KBM-7 (cell line): ENCODE measurements around the gene C2orf81.
"Not testable (repeated sequence)": the region's sequence is repeated elsewhere in the genome, so short reads cannot be mapped to it uniquely, and the experiment has no call there.

Source experiments
- DNase-seq: peaks from one replicate; pipeline ENCODE4 v3.0.0-alpha.2; 2015
- in situ Hi-C: fragments of 300-500 bp; cut with MboI; formaldehyde crosslinking; loops from 2 replicates; pipeline ENCODE4 v1.14.3; 2020; ENCODE audit warnings: low sequenced_read_pairs, low pct_unique_long_range_greater_than_20kb, mixed read lengths

The C2orf81 gene

GRCh38 chr2:74444498-74445318 is 23.3 kb upstream of the C2orf81 start:
- no peak for DNase-seq
- in situ Hi-C loops, result no loop called here

- in situ Hi-C loops, DNase-seq: not testable (repeated sequence)
Observed at GRCh38 chr2:74442483-74443297, 21.3 kb upstream of the C2orf81 start.

- in situ Hi-C loops, result no loop called here
- DNase-seq, result no peak
Observed at GRCh38 chr2:74441690-74442482, 20.5 kb upstream of the C2orf81 start, which contains the start of gene RTKN. Gene RTKN (minus strand): TSS chr2:74441937. CDS start chr2:74441816, 121 bp downstream.

GRCh38 chr2:74441170-74441689 is 19.8 kb upstream of the C2orf81 start:
- in situ Hi-C loops, result no loop called here
- DNase-seq, result no peak

GRCh38 chr2:74440378-74441169 is 19.2 kb upstream of the C2orf81 start:
- DNase-seq, result peak; percentile 93

GRCh38 chr2:74439803-74440377 is 18.5 kb upstream of the C2orf81 start:
- DNase-seq, result no peak
- in situ Hi-C loops, result no loop called here

More at GRCh38 chr2:74440378-74441169, 19.2 kb upstream of the C2orf81 start:
- in situ Hi-C loops, result no loop called here

GRCh38 chr2:74439373-74439772 is 18.0 kb upstream of the C2orf81 start:
- in situ Hi-C loops, result no loop called here
- DNase-seq, result no peak

- DNase-seq, result no peak
- in situ Hi-C loops, result no loop called here
Observed at GRCh38 chr2:74438248-74438647, 16.8 kb upstream of the C2orf81 start.

GRCh38 chr2:74436848-74437695 is 15.7 kb upstream of the C2orf81 start:
- in situ Hi-C loops, result no loop called here

GRCh38 chr2:74436111-74436805 is 14.8 kb upstream of the C2orf81 start:
- no peak for DNase-seq
- in situ Hi-C loops, result no loop called here

More at GRCh38 chr2:74436848-74437695, 15.7 kb upstream of the C2orf81 start:
- no peak for DNase-seq

- in situ Hi-C loops, result no loop called here
Observed at GRCh38 chr2:74430502-74430901, 9.1 kb upstream of the C2orf81 start.

GRCh38 chr2:74429487-74430451 is 8.3 kb upstream of the C2orf81 start:
- DNase-seq, result no peak
- in situ Hi-C loops, result no loop called here

More at GRCh38 chr2:74430502-74430901, 9.1 kb upstream of the C2orf81 start:
- DNase-seq, result no peak

- in situ Hi-C loops, result no loop called here
- DNase-seq, result no peak
Observed at GRCh38 chr2:74428675-74429074, 7.3 kb upstream of the C2orf81 start.

- in situ Hi-C loops, result no loop called here
- no peak for DNase-seq
Observed at GRCh38 chr2:74427551-74427950, 6.1 kb upstream of the C2orf81 start.

GRCh38 chr2:74426181-74426758 is 4.9 kb upstream of the C2orf81 start:
- no peak for DNase-seq
- in situ Hi-C loops, result no loop called here
